PC-9 (cell line): ENCODE measurements around the gene TUSC2. TPM values are rescaled to one million over a fixed set of nuclear protein-coding genes. Genes with fewer than 3 reads are reported as not detected.

Source experiments
- BruUV-seq: library from RNA; stranded (reverse); fragments of 400-500 nt; replicated peaks from 2 replicates; lab custom pipeline; 2021; lab: Mats Ljungman, UMichigan
- CTCF ChIA-PET: fragments of 300-600 bp; sonication (Branson Sonifier 250); formaldehyde crosslinking; loops from one replicate; lab custom pipeline; 2022; ENCODE audit warnings: antibody characterized with exemption; lab: Charles Lee
- POLR2A ChIA-PET: fragments of 300-600 bp; sonication (Branson Sonifier 250); formaldehyde crosslinking; loops from one replicate; lab custom pipeline; 2022; ENCODE audit warnings: antibody characterized with exemption; ENCODE audit not compliant: unreplicated experiment; lab: Charles Lee
- DNase-seq, 2 experiments: peaks; one replicate each; pipeline versions ENCODE4 v3.0.0 to v3.0.0-alpha.2; 2015 to 2022; ENCODE audit warnings: mixed read lengths in 1 of 2
- H2AFZ ChIP-seq: fragments of 200-600 bp; sonication (generic); 2 replicates; pipeline ENCODE4 v1.8.1; 2017; ENCODE audit warnings: antibody characterized with exemption
- H3F3A ChIP-seq: fragments of 200-600 bp; sonication (generic); 2 replicates; pipeline ENCODE4 v1.8.1; 2017; ENCODE audit warnings: antibody characterized with exemption, mild to moderate bottlenecking, low read depth; ENCODE audit not compliant: insufficient read depth
- H3K27ac ChIP-seq: fragments of 200-600 bp; sonication (generic); 2 replicates; pipeline ENCODE4 v1.6.1; 2016; ENCODE audit warnings: mixed run types
- H3K27me3 ChIP-seq: fragments of 200-600 bp; sonication (generic); 2 replicates; pipeline ENCODE4 v1.6.1; 2016; ENCODE audit warnings: low read depth, mixed run types; ENCODE audit not compliant: insufficient read depth
- H3K36me3 ChIP-seq: fragments of 200-600 bp; sonication (generic); 2 replicates; pipeline ENCODE4 v1.6.1; 2016; ENCODE audit warnings: low read depth, mixed run types
- H3K4me1 ChIP-seq: fragments of 200-600 bp; sonication (generic); replicated peaks from 2 replicates; pipeline ENCODE4 v1.6.1; 2016; ENCODE audit warnings: mixed run types; ENCODE audit not compliant: insufficient read depth
- H3K4me2 ChIP-seq: fragments of 200-600 bp; sonication (generic); 2 replicates; pipeline ENCODE4 v1.6.1; 2017; ENCODE audit warnings: mixed run types
- H3K4me3 ChIP-seq: fragments of 200-600 bp; sonication (generic); 2 replicates; pipeline ENCODE4 v1.6.1; 2016; ENCODE audit warnings: mixed run types
- H3K79me2 ChIP-seq: fragments of 200-600 bp; sonication (generic); 2 replicates; pipeline ENCODE4 v1.6.1; 2017; ENCODE audit warnings: low read depth, mixed run types
- H3K9me2 ChIP-seq: fragments of 200-600 bp; sonication (generic); 2 replicates; pipeline ENCODE4 v1.8.1; 2017; ENCODE audit warnings: mild to moderate bottlenecking; ENCODE audit not compliant: insufficient read depth
- H3K9me3 ChIP-seq: fragments of 200-600 bp; sonication (generic); 2 replicates; pipeline ENCODE4 v1.8.1; 2016; ENCODE audit warnings: low read depth; ENCODE audit not compliant: insufficient read depth
- H4K20me1 ChIP-seq: fragments of 200-600 bp; sonication (generic); 2 replicates; pipeline ENCODE4 v1.8.1; 2017; ENCODE audit not compliant: insufficient read depth
- CTCF ChIP-seq: fragments of 200-600 bp; sonication (generic); conservative IDR thresholded peaks from 2 replicates; pipeline ENCODE4 v1.6.1; 2017; ENCODE audit warnings: mixed run types, antibody characterized with exemption, mild to moderate bottlenecking, moderate library complexity
- EZH2 ChIP-seq: fragments of 200-600 bp; sonication (generic); IDR thresholded peaks from 2 replicates; pipeline ENCODE4 v1.8.0; 2017; ENCODE audit warnings: antibody characterized with exemption, low read depth
- intact Hi-C: fragments of 100-400 bp; cut with micrococcal nuclease; formaldehyde crosslinking; loops from one replicate; pipeline ENCODE4 v1.10.0; 2022; ENCODE audit not compliant: unreplicated experiment
- total RNA-seq: library from RNA; stranded (reverse); gene quantifications from 2 replicates; pipeline ENCODE4 v1.2.3, GENCODE V29; 2021

Gene TUSC2
- total RNA-seq, 1 experiment from 2014 or later: 24.7 TPM

DNA sequence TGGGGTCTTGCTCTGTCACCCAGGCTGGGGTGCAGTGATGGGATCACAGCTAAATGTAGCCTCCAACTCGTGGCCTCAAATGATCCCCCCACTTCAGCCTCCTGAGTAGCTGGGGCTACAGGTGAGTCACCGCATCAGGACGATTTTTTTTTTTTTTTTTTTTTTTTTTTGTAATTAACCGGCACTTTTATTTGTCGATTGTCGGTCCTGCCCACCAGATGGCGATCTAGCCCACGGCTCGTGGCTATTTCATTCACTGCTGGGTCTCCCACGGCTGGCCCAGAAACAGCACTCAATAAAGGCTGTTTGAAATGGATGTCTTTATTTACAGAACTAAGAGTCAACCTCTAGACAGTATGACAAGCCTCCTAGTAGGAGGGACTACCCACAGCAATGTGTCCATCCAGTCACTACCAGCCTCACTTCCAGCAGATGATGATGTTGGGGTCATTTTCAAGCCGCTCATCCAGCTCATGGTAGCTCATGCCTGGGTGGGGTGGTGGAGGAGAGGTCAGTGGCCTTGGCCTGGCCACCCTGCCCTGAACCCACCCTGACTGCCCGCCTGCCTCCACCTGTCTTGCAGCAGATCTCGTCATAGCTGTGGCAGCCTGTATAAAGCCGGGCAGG is 19.3 kb upstream of the TUSC2 start:
- intact Hi-C loops: loop anchor here (1.0 kb wide), 3 partner anchors 83 to 203 kb away; no protein-coding TSS in a partner anchor

DNA sequence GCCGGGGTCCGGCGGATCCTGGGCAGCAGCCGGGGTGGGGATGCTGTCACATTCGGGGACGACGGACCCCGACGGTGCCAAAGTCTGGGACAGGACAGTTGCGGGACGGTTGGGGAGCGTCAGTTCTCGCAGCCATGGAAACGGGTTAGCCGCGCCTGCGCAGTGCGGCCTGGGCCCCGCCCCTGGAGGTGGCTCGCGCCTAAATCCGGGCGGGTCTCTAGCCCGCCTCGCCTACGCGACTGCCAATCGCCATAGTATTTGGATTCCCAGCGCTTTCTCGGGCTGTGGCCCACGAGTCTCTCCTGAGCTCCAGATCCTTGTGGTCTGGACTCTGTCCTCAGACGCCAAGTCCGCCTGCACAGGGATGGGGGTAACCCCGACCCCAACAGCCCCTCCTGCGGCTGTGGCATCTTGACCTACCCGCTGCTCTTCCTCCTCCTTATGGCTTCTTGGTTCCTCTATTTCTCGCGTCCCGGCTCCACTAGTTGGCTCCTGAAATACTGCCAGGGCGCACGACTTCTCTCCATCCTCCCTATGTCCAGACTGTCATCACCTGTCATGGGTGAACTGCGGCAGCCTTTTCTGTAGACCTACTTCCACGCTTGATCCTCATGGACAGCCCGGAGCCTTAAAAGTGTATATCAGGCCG is 17.7 kb upstream of the TUSC2 start, which contains the start of gene ZMYND10:
ZMYND10 (minus strand) TSS at position 147 of the 649 bp plus-strand sequence. CDS start 153 bp downstream, outside the sequence.
- H3F3A ChIP-seq: peaks cover 5% of the 10 kb centered on the region; the same call in 1 of the 2 replicates
- no peak within 1 kb of the TSS for H3K4me3 ChIP-seq
- no TSS peak for BruUV-seq
- TF ChIP-seq CTCF: no peak
- TF ChIP-seq EZH2: no peak
- no peaks in the 10 kb centered on the region for H3K9me3 ChIP-seq
- no peaks in the 10 kb centered on the region for H3K9me2 ChIP-seq
- H3K27ac ChIP-seq: no peak within 1 kb of the TSS
- H3K27me3 ChIP-seq: no peaks in the 10 kb centered on the region
- ChIA-PET POLR2A (no interaction called here), CTCF (interaction anchor here (0.7 kb wide), 1 partner anchor 208 kb away, joined by 3 read pairs; no protein-coding TSS in a partner anchor)
- intact Hi-C loops: no loop called here
- no peaks in the 10 kb centered on the region for H4K20me1 ChIP-seq
- no peak within 1 kb of the TSS for H2AFZ ChIP-seq
- no peaks in the 10 kb centered on the region for H3K36me3 ChIP-seq
- H3K4me2 ChIP-seq: no peak within 1 kb of the TSS
- H3K4me1 ChIP-seq: peaks cover 9% of the 10 kb centered on the region; the same call in 1 of the 2 replicates
- 0 out of 2 replicates have a peak, but pooled peaks cover 8% of the 10 kb centered on the region for H3K79me2 ChIP-seq
- peak in 1 of 2 experiments; percentile 55 for DNase-seq

More for the DNA sequence above, 19.3 kb upstream of the TUSC2 start:
- Histone ChIP-seq H4K20me1 (no peaks in the 10 kb centered on the region), H3K9me2 (no peaks in the 10 kb centered on the region), H3K27me3 (no peaks in the 10 kb centered on the region), H3K79me2 (peaks cover 16% of the 10 kb centered on the region; the same call in 1 of the 2 replicates), H3K4me2 (no peak overlapping the region), H3K36me3 (no peaks in the 10 kb centered on the region), H3K4me1 (peaks cover 17% of the 10 kb centered on the region; the same call in 1 of the 2 replicates), H3K27ac (no peak overlapping the region), H3K4me3 (no peak overlapping the region), H3K9me3 (no peaks in the 10 kb centered on the region), H2AFZ (no peak overlapping the region), H3F3A (peaks cover 5% of the 10 kb centered on the region; the same call in 1 of the 2 replicates)
- ChIA-PET CTCF (interaction anchor here (0.6 to 1.0 kb wide), 7 partner anchors 10 to 264 kb away, joined by 3 to 18 read pairs (median 7); partner anchors contain the start of genes CISH and TMEM115), POLR2A (interaction anchor here (0.6 to 0.7 kb wide), 3 partner anchors 30 to 1216 kb away, joined by 3 to 14 read pairs (median 3); no protein-coding TSS in a partner anchor)
- no TSS peak for BruUV-seq
- no peak for TF ChIP-seq EZH2
- peak; percentile 68 for TF ChIP-seq CTCF
- peak; percentile 60 to 72 for DNase-seq

DNA sequence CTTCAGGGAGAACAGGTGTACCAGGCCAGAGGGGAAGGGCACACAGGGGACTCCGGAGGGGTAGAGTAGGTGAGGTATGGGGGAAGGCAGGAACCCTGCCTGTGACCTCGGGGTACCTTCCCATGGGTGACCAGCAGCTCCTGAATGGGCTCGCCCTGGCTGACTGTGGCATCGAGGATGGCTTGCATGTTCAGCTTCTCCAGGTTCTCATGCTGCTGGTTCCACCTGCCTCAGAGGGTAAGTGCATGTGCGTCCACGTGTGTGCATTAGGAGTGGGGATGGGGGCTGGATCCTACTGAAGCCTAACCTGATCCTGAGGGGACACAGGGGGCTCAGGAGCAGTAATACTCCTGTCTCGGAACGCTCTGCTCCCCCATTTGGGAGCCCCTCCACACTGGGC is 17.0 kb upstream of the TUSC2 start:
- Histone ChIP-seq H3K36me3 (no peaks in the 10 kb centered on the region), H3F3A (peaks cover 5% of the 10 kb centered on the region; the same call in 1 of the 2 replicates), H3K9me3 (no peaks in the 10 kb centered on the region), H3K4me1 (peaks cover 5% of the 10 kb centered on the region; the same call in 1 of the 2 replicates), H2AFZ (no peak overlapping the region), H3K4me3 (no peak overlapping the region), H4K20me1 (no peaks in the 10 kb centered on the region), H3K4me2 (no peak overlapping the region), H3K27me3 (no peaks in the 10 kb centered on the region), H3K79me2 (0 out of 2 replicates have a peak, but pooled peaks cover 5% of the 10 kb centered on the region), H3K27ac (no peak overlapping the region), H3K9me2 (no peaks in the 10 kb centered on the region)
- POLR2A ChIA-PET: interaction anchor here (0.6 to 0.7 kb wide), 2 partner anchors 12 to 110 kb away, joined by 5 to 20 read pairs; no protein-coding TSS in a partner anchor
- intact Hi-C loops: no loop called here
- CTCF ChIA-PET: interaction anchor here (0.6 kb wide), 1 partner anchor 101 kb away, joined by 4 read pairs; no protein-coding TSS in a partner anchor
- TF ChIP-seq CTCF (no peak), EZH2 (no peak)
- no peak for DNase-seq
- BruUV-seq: no TSS peak
